Neural cell (in vitro differentiated cells): Measurements from ENCODE around the gene CNOT6. TPM values are rescaled to one million over a fixed set of nuclear protein-coding genes. Genes with fewer than 3 reads are reported as not detected.

Source experiments
- H2AFZ ChIP-seq: fragments of 200-600, 300-800 bp; sonication (generic), shearing (Covaris generic); 2 replicates; pipeline ENCODE4 v1.6.0; 2014; ENCODE audit warnings: low read depth, mild to moderate bottlenecking, antibody characterized with exemption, low read length, moderate library complexity
- H3F3A ChIP-seq: fragments of 200-600 bp; shearing (Covaris generic); 2 replicates; pipeline ENCODE4 v1.6.1; 2016; ENCODE audit warnings: mild to moderate bottlenecking, moderate library complexity, mixed read lengths, antibody characterized with exemption, low read length; ENCODE audit not compliant: insufficient read depth, poor library complexity, severe bottlenecking
- H3K27ac ChIP-seq: fragments of 200-600, 300-800 bp; sonication (generic), shearing (Covaris generic); 2 replicates; pipeline ENCODE4 v1.5.1; 2014; ENCODE audit warnings: mild to moderate bottlenecking, low read length, moderate library complexity
- H3K27me3 ChIP-seq: fragments of 300-800, 200-600 bp; sonication (generic), shearing (Covaris generic); 2 replicates; pipeline ENCODE4 v1.6.0; 2014; ENCODE audit warnings: mild to moderate bottlenecking, low read depth, low read length, moderate library complexity; ENCODE audit not compliant: insufficient read depth
- H3K36me3 ChIP-seq: fragments of 300-800, 200-600 bp; sonication (generic), shearing (Covaris generic); 2 replicates; pipeline ENCODE4 v1.5.1; 2014; ENCODE audit warnings: mild to moderate bottlenecking, antibody characterized with exemption, low read length, moderate library complexity; ENCODE audit not compliant: insufficient read depth
- H3K4me2 ChIP-seq: fragments of 300-800, 200-600 bp; sonication (generic), shearing (Covaris generic); 2 replicates; pipeline ENCODE4 v1.6.0; 2014; ENCODE audit warnings: mild to moderate bottlenecking, low read length
- H3K4me3 ChIP-seq: fragments of 300-800, 200-600 bp; sonication (generic), shearing (Covaris generic); 2 replicates; pipeline ENCODE4 v1.5.1; 2014; ENCODE audit warnings: mild to moderate bottlenecking, low read length, moderate library complexity
- H3K79me2 ChIP-seq: fragments of 200-600 bp; shearing (Covaris generic); replicated peaks from 2 replicates; pipeline ENCODE4 v1.6.0; 2014; ENCODE audit warnings: mild to moderate bottlenecking, low read length, moderate library complexity; ENCODE audit not compliant: insufficient read depth
- H3K9ac ChIP-seq: fragments of 300-800, 200-600 bp; sonication (generic), shearing (Covaris generic); 2 replicates; pipeline ENCODE4 v1.6.1; 2016; ENCODE audit warnings: mild to moderate bottlenecking, low read length, mixed read lengths
- H3K9me2 ChIP-seq: fragments of 200-600 bp; shearing (Covaris generic); 2 replicates; pipeline ENCODE4 v1.6.1; 2016; ENCODE audit warnings: mild to moderate bottlenecking, low read length, mixed read lengths; ENCODE audit not compliant: insufficient read depth
- H3K9me3 ChIP-seq: fragments of 200-600, 300-800 bp; sonication (generic), shearing (Covaris generic); 2 replicates; pipeline ENCODE4 v1.6.1; 2016; ENCODE audit warnings: mild to moderate bottlenecking, mixed run types, low read length, moderate library complexity, mixed read lengths
- H4K20me1 ChIP-seq: fragments of 200-600 bp; shearing (Covaris generic); 2 replicates; pipeline ENCODE4 v1.6.1; 2016; ENCODE audit warnings: mild to moderate bottlenecking, mixed run types; ENCODE audit not compliant: insufficient read depth
- EP300 ChIP-seq: fragments of 450-650 bp; conservative IDR thresholded peaks from 2 replicates; pipeline ENCODE4 v1.6.1; 2014; ENCODE audit warnings: antibody characterized with exemption, mild to moderate bottlenecking, moderate library complexity; ENCODE audit not compliant: poor library complexity, severe bottlenecking
- EZH2 ChIP-seq: fragments of 200-600, 300-800 bp; shearing (Covaris generic), sonication (generic); IDR thresholded peaks from 2 replicates; pipeline ENCODE4 v1.6.1; 2014; ENCODE audit warnings: antibody characterized with exemption, low read length, borderline replicate concordance, mild to moderate bottlenecking; ENCODE audit not compliant: insufficient read depth, poor library complexity, severe bottlenecking
- MXI1 ChIP-seq: fragments of 450-650 bp; conservative IDR thresholded peaks from 2 replicates; pipeline ENCODE4 v1.6.1; 2014; ENCODE audit warnings: antibody characterized with exemption, mild to moderate bottlenecking; ENCODE audit not compliant: poor library complexity, severe bottlenecking
- POLR2AphosphoS5 ChIP-seq: IDR thresholded peaks from 2 replicates; pipeline ENCODE4 v1.6.1; 2012
- RAD21 ChIP-seq: fragments of 450-650 bp; conservative IDR thresholded peaks from 2 replicates; pipeline ENCODE4 v1.6.1; 2014; ENCODE audit warnings: antibody characterized with exemption, mild to moderate bottlenecking, moderate library complexity
- SMC3 ChIP-seq: fragments of 450-650 bp; conservative IDR thresholded peaks from 2 replicates; pipeline ENCODE4 v1.6.1; 2014; ENCODE audit warnings: antibody characterized with exemption, mild to moderate bottlenecking, moderate library complexity; ENCODE audit not compliant: poor library complexity
- TAF1 ChIP-seq: IDR thresholded peaks from 2 replicates; pipeline ENCODE4 v1.6.1; 2012; ENCODE audit warnings: low read depth
- polyA plus RNA-seq: library from polyadenylated mRNA; depleted of rRNA; stranded (reverse); fragments of >200 nt; gene quantifications from 2 replicates; pipeline ENCODE4 v1.2.3, GENCODE V29; 2014
- TF ChIP-seq, protein P1 (sequence below): IDR thresholded peaks from 2 replicates; pipeline ENCODE4 v1.6.1; 2012; ENCODE audit warnings: borderline replicate concordance
- TF ChIP-seq, protein P2 (sequence below): fragments of 450-650 bp; IDR thresholded peaks from 2 replicates; pipeline ENCODE4 v1.5.1; 2014; ENCODE audit warnings: antibody characterized with exemption, mild to moderate bottlenecking, moderate library complexity; ENCODE audit not compliant: poor library complexity, severe bottlenecking

Gene CNOT6
- polyA plus RNA-seq, 1 donor from 2014 or later: 43.0 TPM

DNA sequence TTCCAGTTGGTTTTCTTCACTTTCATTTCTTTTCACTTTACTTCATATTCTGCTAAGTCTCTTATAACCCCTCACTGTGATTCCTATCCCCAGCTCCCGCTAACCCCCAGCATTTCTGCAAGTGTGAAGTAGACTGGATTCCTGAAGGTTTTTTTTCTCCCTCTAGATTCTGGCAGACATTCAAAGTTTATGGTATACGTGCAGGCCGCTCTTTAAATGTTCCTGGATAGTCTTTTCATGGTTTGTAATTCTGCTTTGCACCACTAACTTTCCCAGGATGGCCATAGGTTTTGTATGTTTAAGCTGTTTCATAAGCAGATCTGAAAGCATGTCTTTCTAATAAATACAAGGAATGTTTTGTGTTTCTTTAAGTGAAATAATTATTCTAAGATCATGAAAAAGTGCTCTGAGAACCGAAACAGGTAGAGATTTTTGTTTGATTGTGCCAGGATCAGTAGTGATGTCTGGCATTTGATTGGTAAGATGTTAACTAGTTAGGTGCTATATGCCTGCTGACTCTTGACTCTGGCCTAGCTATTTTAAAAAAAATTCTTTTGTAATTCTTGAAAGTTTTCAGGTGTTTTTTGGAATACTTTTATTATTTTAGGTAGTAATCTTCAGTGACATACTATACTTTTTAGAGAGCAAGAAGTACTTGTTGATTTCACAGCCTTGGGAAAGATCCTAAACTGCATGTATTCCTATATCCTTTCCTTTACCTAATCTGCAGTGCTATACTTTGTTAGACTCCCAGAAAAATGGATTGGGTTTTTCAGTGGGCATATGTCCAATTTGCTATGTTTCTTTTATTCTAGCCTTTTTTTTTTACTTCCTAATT is 29.7 kb downstream of the CNOT6 start:
- Histone ChIP-seq H3K9me2 (no peaks in the 10 kb centered on the region), H3K9ac (no peak overlapping the region)

DNA sequence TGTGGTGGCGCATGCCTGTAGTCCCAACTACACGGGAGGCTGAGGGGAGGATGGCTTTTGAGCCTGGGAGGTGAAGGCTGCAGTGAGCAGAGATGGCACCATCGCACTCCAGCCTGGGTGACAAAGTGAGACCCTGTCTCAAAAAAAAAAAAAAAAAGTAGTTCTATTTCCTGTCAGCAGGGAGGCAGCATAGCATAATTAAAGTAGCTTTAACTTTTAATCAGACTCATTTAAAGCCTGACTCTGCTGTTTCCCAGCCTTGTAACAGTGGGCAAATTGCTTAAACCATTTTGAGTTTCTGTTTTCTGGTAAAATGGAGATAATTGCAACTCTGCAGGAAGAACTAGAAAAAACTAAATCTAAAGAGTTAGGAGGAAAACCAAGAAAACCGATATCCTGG is 31.2 kb downstream of the CNOT6 start:
- Histone ChIP-seq H3K9ac (no peak overlapping the region), H2AFZ (no peak overlapping the region), H3K36me3 (peaks cover 20% of the 10 kb centered on the region), H3K27me3 (no peaks in the 10 kb centered on the region), H3K9me2 (no peaks in the 10 kb centered on the region), H3F3A (no peaks in the 10 kb centered on the region), H3K27ac (no peak overlapping the region), H4K20me1 (no peaks in the 10 kb centered on the region), H3K79me2 (peaks cover 93% of the 10 kb centered on the region), H3K9me3 (no peaks in the 10 kb centered on the region), H3K4me3 (no peak overlapping the region), H3K4me2 (no peak overlapping the region)
- TF ChIP-seq MXI1 (no peak), SMC3 (no peak), POLR2AphosphoS5 (no peak), RAD21 (no peak), EP300 (no peak), TAF1 (no peak), EZH2 (no peak)
- TF ChIP-seq, protein P1, sequence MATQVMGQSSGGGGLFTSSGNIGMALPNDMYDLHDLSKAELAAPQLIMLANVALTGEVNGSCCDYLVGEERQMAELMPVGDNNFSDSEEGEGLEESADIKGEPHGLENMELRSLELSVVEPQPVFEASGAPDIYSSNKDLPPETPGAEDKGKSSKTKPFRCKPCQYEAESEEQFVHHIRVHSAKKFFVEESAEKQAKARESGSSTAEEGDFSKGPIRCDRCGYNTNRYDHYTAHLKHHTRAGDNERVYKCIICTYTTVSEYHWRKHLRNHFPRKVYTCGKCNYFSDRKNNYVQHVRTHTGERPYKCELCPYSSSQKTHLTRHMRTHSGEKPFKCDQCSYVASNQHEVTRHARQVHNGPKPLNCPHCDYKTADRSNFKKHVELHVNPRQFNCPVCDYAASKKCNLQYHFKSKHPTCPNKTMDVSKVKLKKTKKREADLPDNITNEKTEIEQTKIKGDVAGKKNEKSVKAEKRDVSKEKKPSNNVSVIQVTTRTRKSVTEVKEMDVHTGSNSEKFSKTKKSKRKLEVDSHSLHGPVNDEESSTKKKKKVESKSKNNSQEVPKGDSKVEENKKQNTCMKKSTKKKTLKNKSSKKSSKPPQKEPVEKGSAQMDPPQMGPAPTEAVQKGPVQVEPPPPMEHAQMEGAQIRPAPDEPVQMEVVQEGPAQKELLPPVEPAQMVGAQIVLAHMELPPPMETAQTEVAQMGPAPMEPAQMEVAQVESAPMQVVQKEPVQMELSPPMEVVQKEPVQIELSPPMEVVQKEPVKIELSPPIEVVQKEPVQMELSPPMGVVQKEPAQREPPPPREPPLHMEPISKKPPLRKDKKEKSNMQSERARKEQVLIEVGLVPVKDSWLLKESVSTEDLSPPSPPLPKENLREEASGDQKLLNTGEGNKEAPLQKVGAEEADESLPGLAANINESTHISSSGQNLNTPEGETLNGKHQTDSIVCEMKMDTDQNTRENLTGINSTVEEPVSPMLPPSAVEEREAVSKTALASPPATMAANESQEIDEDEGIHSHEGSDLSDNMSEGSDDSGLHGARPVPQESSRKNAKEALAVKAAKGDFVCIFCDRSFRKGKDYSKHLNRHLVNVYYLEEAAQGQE: no peak
- TF ChIP-seq, protein P2, sequence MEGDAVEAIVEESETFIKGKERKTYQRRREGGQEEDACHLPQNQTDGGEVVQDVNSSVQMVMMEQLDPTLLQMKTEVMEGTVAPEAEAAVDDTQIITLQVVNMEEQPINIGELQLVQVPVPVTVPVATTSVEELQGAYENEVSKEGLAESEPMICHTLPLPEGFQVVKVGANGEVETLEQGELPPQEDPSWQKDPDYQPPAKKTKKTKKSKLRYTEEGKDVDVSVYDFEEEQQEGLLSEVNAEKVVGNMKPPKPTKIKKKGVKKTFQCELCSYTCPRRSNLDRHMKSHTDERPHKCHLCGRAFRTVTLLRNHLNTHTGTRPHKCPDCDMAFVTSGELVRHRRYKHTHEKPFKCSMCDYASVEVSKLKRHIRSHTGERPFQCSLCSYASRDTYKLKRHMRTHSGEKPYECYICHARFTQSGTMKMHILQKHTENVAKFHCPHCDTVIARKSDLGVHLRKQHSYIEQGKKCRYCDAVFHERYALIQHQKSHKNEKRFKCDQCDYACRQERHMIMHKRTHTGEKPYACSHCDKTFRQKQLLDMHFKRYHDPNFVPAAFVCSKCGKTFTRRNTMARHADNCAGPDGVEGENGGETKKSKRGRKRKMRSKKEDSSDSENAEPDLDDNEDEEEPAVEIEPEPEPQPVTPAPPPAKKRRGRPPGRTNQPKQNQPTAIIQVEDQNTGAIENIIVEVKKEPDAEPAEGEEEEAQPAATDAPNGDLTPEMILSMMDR: no peak

More for the DNA sequence above, 29.7 kb downstream of the CNOT6 start:
- H3K4me3 ChIP-seq: no peak overlapping the region
- peaks cover 94% of the 10 kb centered on the region for H3K79me2 ChIP-seq
- peaks cover 11% of the 10 kb centered on the region for H3K36me3 ChIP-seq
- H3F3A ChIP-seq: no peaks in the 10 kb centered on the region
- H3K27me3 ChIP-seq: no peaks in the 10 kb centered on the region
- H4K20me1 ChIP-seq: no peaks in the 10 kb centered on the region
- H3K9me3 ChIP-seq: no peaks in the 10 kb centered on the region
- H3K27ac ChIP-seq: no peak overlapping the region
- no peak overlapping the region for H3K4me2 ChIP-seq
- H2AFZ ChIP-seq: no peak overlapping the region
- no peak for TF ChIP-seq SMC3
